Activated naive CD8-positive, alpha-beta T cell treated with anti-CD3 and anti-CD28 coated beads, Interleukin-2, amount 10 ng/mL, durations not matched to agents 7 days and 5 days (primary cell): ENCODE results near the gene DNMT1. TPM values are rescaled to one million over a fixed set of nuclear protein-coding genes. Genes with fewer than 3 reads are reported as not detected.
"Not testable (repeated sequence)": the region's sequence is repeated elsewhere in the genome, so short reads cannot be mapped to it uniquely, and the experiment has no call there.

Experiments
- ATAC-seq: fragments of 150-1000 bp; cut with Tn5 transposase; one replicate; pipeline ENCODE4 v1.10.0; 2021; ENCODE audit warnings: low read depth, moderate library complexity
- POLR2A ChIA-PET: fragments of 350-600 bp; sonication (Branson Sonifier 250); formaldehyde crosslinking; loops from one replicate; lab custom pipeline; 2021; ENCODE audit warnings: antibody characterized with exemption; lab: Charles Lee
- DNase-seq: peaks from one replicate; pipeline ENCODE4 v3.0.0; 2021
- H3K27ac Mint-ChIP-seq: one replicate; pipeline ENCODE4 v1.8.0; 2022; ENCODE audit warnings: mild to moderate bottlenecking, mixed read lengths
- H3K27me3 Mint-ChIP-seq: one replicate; pipeline ENCODE4 v1.8.0; 2022; ENCODE audit warnings: mild to moderate bottlenecking, moderate library complexity, mixed read lengths
- H3K36me3 Mint-ChIP-seq: one replicate; pipeline ENCODE4 v1.8.0; 2021; ENCODE audit warnings: mild to moderate bottlenecking, mixed read lengths
- H3K4me1 Mint-ChIP-seq: one replicate; pipeline ENCODE4 v1.8.0; 2021; ENCODE audit warnings: mixed read lengths
- H3K4me3 Mint-ChIP-seq: one replicate; pipeline ENCODE4 v1.8.0; 2022; ENCODE audit warnings: mild to moderate bottlenecking, moderate library complexity, mixed read lengths
- H3K9me3 Mint-ChIP-seq: one replicate; pipeline ENCODE4 v1.8.0; 2021; ENCODE audit warnings: mixed read lengths
- total RNA-seq, 2 experiments: library from RNA; stranded (reverse); gene quantifications; one replicate each; pipeline ENCODE4 v1.2.3, GENCODE V29; 2021

DNMT1 gene
- total RNA-seq, 2 experiments from 2014 or later, result 347 to 384 TPM

DNA sequence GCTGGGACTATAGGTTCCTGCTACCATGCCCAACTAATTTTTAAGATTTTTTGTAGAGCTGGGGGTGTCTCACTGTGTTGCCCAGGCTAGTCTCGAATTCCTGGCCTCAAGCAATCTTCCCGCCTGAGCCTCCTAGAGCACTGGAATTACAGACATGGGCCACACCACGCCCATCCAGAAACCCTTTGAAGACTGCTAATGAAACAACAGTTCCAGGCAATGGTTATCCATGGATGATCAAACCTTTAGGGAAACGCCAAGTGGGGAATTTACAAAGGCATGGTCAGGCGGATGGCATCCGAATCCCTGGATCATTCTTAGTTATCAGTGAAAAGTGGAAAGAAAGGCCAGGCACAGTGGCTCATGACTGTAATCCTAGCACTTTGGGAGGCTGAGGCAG is 16.9 kb upstream of the DNMT1 start:
- peaks cover 5% of the 10 kb centered on the region for H3K9me3 Mint-ChIP-seq
- POLR2A ChIA-PET, result interaction anchor here (0.6 kb wide), 1 partner anchor 120 kb away, joined by 3 read pairs; no protein-coding TSS in a partner anchor
- ATAC-seq, result no peak
- peaks cover 2% of the 10 kb centered on the region for H3K36me3 Mint-ChIP-seq
- peaks cover 5% of the 10 kb centered on the region for H3K4me1 Mint-ChIP-seq
- H3K27ac Mint-ChIP-seq, result no peak overlapping the region
- H3K27me3 Mint-ChIP-seq, result no peaks in the 10 kb centered on the region
- no peak for DNase-seq
- no peak overlapping the region for H3K4me3 Mint-ChIP-seq

DNA sequence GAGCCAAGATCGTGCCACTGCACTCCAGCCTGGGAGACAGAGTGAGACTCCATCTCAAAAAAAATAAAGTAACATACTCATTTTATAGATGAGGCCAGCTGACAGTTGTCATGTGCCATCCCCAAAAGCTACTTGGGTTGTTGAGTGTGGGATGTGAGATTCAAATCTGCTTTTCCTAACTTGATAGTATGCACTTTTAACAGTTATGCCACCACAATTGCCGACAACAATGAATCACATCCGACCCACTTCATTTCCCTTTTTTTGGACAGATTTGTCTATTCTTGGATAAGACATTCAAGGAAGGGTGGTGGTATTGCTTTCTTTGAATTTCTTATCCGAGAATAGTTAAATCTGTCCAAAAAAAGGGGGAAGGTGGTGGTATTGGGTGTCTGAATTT is 16.3 kb upstream of the DNMT1 start:
- Mint-ChIP-seq H3K4me3 (no peak overlapping the region), H3K27ac (no peak overlapping the region), H3K27me3 (no peaks in the 10 kb centered on the region), H3K36me3 (peaks cover 2% of the 10 kb centered on the region), H3K4me1 (peaks cover 5% of the 10 kb centered on the region), H3K9me3 (peaks cover 5% of the 10 kb centered on the region)
- ATAC-seq, result no peak
- no peak for DNase-seq
- POLR2A ChIA-PET, result interaction anchor here (0.6 kb wide), 1 partner anchor 628 kb away, joined by 4 read pairs; no protein-coding TSS in a partner anchor

DNA sequence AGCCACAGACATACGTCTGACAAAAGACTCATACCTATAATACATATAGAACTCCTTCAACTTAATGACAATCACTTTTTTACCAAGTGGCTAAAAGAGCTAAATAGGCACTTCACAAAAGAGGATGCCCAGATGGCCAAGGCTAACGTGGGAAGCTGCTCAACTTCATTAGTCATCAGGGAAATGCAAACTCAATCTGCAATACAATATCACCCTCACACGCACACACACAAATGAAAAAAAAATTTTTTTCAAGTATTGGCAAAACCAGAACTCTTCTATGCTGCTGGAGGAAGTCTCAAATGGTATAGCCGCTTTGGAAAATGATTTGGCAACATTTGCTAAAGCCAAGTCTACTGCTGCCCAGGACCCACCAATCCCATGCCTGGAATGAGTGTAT is 14.6 kb upstream of the DNMT1 start:
- Mint-ChIP-seq H3K4me3 (no peak overlapping the region), H3K9me3 (peaks cover 5% of the 10 kb centered on the region), H3K27me3 (no peaks in the 10 kb centered on the region), H3K36me3 (peaks cover 2% of the 10 kb centered on the region), H3K27ac (no peak overlapping the region), H3K4me1 (peaks cover 5% of the 10 kb centered on the region)
- POLR2A ChIA-PET, result interaction anchor here (0.6 kb wide), 1 partner anchor 584 kb away, joined by 4 read pairs; no protein-coding TSS in a partner anchor
- no peak for DNase-seq
- no peak for ATAC-seq

DNA sequence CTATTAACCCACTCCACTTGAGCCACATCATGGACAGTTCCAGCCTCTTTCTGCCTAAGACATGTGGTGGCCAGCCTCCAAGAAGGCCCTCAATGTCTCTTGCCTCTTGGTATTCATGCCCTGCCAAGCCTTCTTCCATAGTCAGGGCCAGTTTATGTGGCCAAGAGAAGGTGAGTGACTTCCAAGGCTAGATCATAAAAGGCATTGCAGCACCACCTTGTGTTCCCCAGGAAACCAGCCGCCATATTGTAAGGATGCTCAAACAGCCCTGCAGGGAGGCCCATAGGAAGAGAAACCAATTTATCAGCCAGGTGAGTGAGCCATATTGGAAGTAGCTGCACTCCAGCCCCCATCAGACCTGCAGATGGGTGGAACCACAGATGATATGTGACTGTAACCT is 12.3 kb upstream of the DNMT1 start:
- Mint-ChIP-seq H3K27me3 (no peaks in the 10 kb centered on the region), H3K9me3 (peaks cover 5% of the 10 kb centered on the region), H3K4me3 (no peak overlapping the region), H3K36me3 (peaks cover 2% of the 10 kb centered on the region), H3K27ac (no peak overlapping the region), H3K4me1 (peaks cover 5% of the 10 kb centered on the region)
- no peak for DNase-seq
- POLR2A ChIA-PET, result interaction anchor here (1.4 kb wide), 1 partner anchor 28 kb away, joined by 4 read pairs; no protein-coding TSS in a partner anchor
- no peak for ATAC-seq

DNA sequence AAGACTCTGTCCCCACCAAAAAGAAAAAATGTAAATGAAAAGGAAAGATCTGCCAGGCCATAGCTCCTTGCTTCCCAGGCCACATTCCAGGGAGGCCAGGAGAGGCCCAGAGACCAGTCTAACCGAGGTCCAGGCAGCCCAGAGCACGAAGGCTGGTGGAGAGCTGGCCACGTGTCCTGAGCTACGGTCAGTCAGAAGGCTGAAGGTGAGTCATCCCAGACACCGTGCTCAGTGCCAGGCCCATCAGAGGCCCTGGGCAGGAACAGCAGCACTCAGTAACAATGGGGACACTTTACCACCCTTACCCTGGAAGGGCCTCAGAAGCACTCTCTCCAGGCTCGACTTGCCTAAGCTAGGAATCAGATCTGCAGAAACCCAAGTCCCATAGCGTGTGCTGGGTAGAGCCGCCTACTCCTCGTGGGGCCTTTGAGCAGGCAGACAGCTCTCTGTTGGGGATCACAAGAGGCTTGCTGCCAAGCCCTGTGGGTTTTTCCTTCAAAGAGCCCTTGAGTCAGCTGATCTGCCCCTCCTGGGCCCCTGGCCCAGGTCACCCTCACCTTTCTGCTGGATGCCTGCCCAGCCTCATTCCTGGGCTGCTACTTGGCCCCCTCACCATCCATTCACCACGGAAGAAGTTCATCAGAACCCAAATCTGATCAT is 11.6 kb upstream of the DNMT1 start:
- ATAC-seq, result no peak
- peaks cover 2% of the 10 kb centered on the region for H3K36me3 Mint-ChIP-seq
- no peak overlapping the region for H3K4me3 Mint-ChIP-seq
- peaks cover 5% of the 10 kb centered on the region for H3K9me3 Mint-ChIP-seq
- H3K4me1 Mint-ChIP-seq, result peaks cover 5% of the 10 kb centered on the region
- POLR2A ChIA-PET, result interaction anchor here (0.6 to 1.4 kb wide), 3 partner anchors 29 to 110 kb away, joined by 3 to 4 read pairs (median 4); no protein-coding TSS in a partner anchor
- H3K27me3 Mint-ChIP-seq, result no peaks in the 10 kb centered on the region
- H3K27ac Mint-ChIP-seq, result no peak overlapping the region
- DNase-seq, result no peak

DNA sequence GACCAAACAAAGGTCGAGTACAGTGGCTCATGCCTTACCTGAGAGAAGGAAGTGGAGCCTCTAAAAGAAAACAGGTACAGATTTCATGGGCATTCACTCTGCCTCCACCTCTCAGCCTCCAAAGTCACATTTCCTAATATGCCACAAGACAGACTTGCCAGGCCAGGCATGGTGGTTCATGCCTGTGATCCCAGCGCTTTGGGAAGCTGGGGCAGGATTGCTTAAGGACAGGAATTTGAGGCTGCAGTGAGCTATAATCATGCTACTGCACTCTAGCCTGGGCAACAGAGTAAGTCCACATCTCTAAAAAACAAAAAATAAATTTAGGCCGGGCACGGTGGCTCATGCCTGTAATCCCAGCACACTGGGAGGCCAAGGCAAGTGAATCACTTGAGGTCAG is 10.9 kb upstream of the DNMT1 start:
- POLR2A ChIA-PET, result interaction anchor here (0.6 to 1.2 kb wide), 2 partner anchors 31 to 109 kb away, joined by 3 to 4 read pairs; no protein-coding TSS in a partner anchor
- Mint-ChIP-seq H3K27me3 (no peaks in the 10 kb centered on the region), H3K4me3 (no peak overlapping the region), H3K36me3 (peaks cover 2% of the 10 kb centered on the region), H3K9me3 (peaks cover 5% of the 10 kb centered on the region), H3K4me1 (peaks cover 5% of the 10 kb centered on the region), H3K27ac (no peak overlapping the region)
- no peak for DNase-seq
- no peak for ATAC-seq

DNA sequence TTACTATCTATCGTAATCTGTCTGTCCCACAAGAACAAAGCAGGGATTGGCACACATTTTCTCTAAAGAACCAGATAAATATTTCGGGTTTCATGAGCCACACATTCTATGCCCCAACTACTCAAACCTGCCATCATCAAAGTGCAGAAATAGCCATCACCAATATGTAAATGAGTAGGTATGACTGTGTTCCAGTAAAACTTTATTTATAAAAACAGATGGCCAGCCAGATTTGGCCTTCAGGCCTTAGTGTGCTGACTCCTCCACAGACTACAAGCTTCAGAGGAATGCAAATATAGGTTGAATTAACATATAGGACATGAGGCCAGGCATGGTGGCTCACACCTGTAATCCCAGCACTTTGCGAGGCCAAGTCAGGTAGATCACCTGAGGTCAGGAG is 8.9 kb upstream of the DNMT1 start:
- H3K36me3 Mint-ChIP-seq, result peaks cover 2% of the 10 kb centered on the region
- H3K9me3 Mint-ChIP-seq, result peaks cover 5% of the 10 kb centered on the region
- H3K4me1 Mint-ChIP-seq, result peaks cover 13% of the 10 kb centered on the region
- no peak overlapping the region for H3K27ac Mint-ChIP-seq
- no peak for DNase-seq
- POLR2A ChIA-PET, result no interaction called here
- H3K27me3 Mint-ChIP-seq, result no peaks in the 10 kb centered on the region
- no peak overlapping the region for H3K4me3 Mint-ChIP-seq
- no peak for ATAC-seq

DNA sequence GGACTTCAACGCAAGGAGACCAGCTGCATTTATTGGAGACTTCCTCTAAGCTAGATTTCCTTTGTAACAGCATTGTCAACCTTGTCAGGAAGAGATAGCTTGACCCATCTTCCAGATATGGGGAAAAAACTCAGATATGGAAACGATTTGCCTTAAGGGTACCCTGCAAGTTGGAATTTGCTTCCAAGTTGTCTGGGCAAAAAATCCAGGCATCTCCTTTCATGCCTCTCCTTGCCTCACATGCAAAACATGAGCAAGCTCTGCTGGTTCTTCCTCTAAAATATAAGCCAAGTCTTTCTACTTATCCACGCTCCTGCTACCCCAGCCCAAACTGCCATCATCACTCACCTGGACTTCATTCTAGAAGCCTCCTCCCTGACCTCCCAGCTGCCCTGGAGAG is 6.4 kb upstream of the DNMT1 start:
- H3K9me3 Mint-ChIP-seq, result no peaks in the 10 kb centered on the region

DNA sequence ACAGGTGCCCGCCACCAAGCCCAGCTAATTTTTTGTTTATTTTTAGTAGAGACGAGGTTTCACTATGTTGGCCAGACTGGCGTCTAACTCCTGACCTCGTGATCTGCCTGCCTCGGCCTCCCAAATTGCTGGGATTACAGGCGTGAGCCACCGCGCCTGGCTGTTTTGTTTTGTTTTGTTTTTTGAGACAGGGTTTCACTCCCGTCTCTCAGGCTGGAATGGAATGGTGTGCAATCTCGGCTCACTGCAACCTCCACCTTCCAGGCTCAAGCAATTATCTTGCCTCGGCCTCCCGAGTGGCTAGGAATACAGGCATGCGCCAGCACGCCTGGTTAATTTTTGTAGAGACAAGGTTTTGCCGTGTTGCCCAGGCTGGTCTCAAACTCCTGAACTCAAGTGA is 5.3 kb upstream of the DNMT1 start:
- not testable (repeated sequence) for DNase-seq, ATAC-seq, H3K27ac Mint-ChIP-seq, H3K36me3 Mint-ChIP-seq, H3K27me3 Mint-ChIP-seq, H3K4me3 Mint-ChIP-seq, H3K9me3 Mint-ChIP-seq
- POLR2A ChIA-PET, result interaction anchor here (1.0 kb wide), 1 partner anchor 94 kb away, joined by 6 read pairs; the partner anchor contains the start of gene PPAN
- peaks cover 15% of the 10 kb centered on the region for H3K4me1 Mint-ChIP-seq

More for the DNA sequence above, 6.4 kb upstream of the DNMT1 start:
- no peak for ATAC-seq
- H3K27me3 Mint-ChIP-seq, result no peaks in the 10 kb centered on the region
- peaks cover 10% of the 10 kb centered on the region for H3K4me1 Mint-ChIP-seq
- no peak overlapping the region for H3K27ac Mint-ChIP-seq
- no peak overlapping the region for H3K4me3 Mint-ChIP-seq
- H3K36me3 Mint-ChIP-seq, result no peaks in the 10 kb centered on the region
- DNase-seq, result no peak
- POLR2A ChIA-PET, result interaction anchor here (1.4 kb wide), 1 partner anchor 35 kb away, joined by 4 read pairs; no protein-coding TSS in a partner anchor

DNA sequence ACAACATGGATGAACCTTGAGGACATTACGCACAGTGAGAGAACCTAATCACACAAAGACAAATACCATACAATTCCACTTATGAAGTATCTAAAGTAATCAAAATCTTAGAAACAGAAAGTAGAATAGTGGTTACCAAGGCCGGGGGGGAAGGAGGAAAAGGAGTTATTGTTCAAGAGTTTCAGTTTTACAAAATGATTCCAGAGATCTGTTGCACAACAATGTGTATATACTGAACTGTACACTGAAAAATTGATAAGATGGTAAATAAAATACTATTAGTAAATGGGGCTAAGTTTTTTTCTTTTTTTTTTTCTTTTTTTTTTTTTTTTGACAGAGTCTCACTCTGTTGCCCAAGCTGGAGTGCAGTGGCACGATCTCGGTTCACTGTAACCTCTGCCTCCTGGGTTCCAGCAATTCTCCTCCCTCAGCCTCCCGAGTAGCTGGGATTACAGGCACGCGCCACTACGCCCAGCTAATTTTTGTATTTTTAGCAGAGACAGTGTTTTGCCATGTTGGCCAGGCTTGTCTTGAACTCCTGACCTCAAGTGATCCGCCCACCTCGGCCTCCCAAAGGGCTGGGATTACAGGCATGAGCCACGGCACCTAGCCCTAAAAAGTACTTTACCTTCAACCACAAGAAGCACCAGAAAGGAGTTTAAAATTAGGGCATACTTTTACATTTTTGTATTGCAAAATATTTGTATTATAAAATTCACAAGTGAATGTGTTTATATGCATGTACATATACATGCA is 4.3 kb upstream of the DNMT1 start:
- H3K36me3 Mint-ChIP-seq, H3K27me3 Mint-ChIP-seq, H3K9me3 Mint-ChIP-seq, DNase-seq, ATAC-seq: not testable (repeated sequence)
- POLR2A ChIA-PET, result interaction anchor here (0.6 to 1.0 kb wide), 4 partner anchors 15 to 134 kb away, joined by 3 to 6 read pairs (median 3); partner anchors contain the start of genes PPAN and RAVER1
- Mint-ChIP-seq H3K27ac (peak overlapping the region; percentile 76), H3K4me1 (peaks cover 15% of the 10 kb centered on the region), H3K4me3 (peak overlapping the region; percentile 74)

DNA sequence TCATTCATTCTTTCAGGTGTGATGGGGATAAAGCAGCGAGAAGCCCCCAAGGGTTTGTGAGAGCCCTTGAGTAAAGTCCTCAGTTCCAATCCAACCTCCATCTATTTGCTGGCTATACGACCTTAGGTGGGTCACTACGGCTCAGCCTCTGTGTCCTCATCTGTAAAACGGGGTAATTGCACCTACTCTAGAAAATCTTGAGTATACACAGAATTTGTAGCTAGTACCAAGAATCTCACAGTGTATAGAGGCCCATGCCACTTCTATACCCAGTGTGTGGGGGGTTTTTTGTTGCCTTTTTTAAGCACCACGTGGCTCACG is 406 bp upstream of the DNMT1 start:
- DNase-seq (no peak), ATAC-seq (peak; percentile 28)
- POLR2A ChIA-PET, result interaction anchor here (0.6 to 2.3 kb wide), 10 partner anchors 17 to 309 kb away, joined by 3 to 11 read pairs (median 5); partner anchors contain the start of genes MRPL4 and P2RY11
- Mint-ChIP-seq H3K27me3 (no peaks in the 10 kb centered on the region), H3K4me1 (peaks cover 28% of the 10 kb centered on the region), H3K27ac (peak overlapping the region; percentile 94), H3K9me3 (no peaks in the 10 kb centered on the region), H3K4me3 (peak overlapping the region; percentile 95), H3K36me3 (peaks cover 10% of the 10 kb centered on the region)

DNA sequence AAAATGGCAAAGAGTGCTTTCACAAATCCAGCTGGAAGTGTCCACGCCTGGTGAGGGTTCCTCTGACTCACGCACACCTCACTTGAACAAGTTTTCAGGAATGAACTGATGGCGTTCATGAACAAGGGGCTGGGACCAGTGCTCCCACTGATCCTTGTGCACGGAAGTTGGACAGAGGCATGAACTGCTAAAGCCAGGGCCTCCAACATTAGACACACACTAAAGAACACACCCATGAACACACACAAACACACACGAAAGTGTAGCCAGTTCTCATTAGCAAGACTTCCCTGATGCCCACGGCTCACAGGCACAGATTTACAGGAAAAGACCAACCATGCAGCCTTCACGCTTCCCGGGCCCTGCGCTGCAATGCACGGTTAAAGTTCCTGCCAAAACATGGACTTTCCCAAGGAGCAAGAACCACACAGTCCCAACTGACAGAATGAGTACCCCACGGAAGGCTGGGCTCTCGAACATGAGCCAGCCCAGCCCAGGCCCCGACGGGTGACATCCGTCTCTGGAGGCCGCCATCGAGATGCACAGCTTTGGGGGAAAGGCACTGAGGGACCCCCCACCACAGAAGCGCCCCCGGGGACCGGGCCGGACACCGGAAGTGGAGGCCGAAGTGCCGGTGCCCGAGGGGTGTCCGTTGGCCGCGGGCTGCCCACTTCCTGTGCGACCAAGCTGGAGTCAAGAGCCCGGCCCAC is 808 bp downstream of the DNMT1 start:
- DNase-seq (no peak), ATAC-seq (no peak)
- Mint-ChIP-seq H3K27ac (peak overlapping the region; percentile 94), H3K4me1 (peaks cover 29% of the 10 kb centered on the region), H3K9me3 (no peaks in the 10 kb centered on the region), H3K27me3 (no peaks in the 10 kb centered on the region), H3K4me3 (peak overlapping the region; percentile 95), H3K36me3 (peaks cover 17% of the 10 kb centered on the region)
- POLR2A ChIA-PET, result interaction anchor here (0.6 to 2.3 kb wide), 13 partner anchors 9 to 189 kb away, joined by 3 to 11 read pairs (median 5); partner anchors contain the start of genes MRPL4, P2RY11, PPAN and S1PR2

DNA sequence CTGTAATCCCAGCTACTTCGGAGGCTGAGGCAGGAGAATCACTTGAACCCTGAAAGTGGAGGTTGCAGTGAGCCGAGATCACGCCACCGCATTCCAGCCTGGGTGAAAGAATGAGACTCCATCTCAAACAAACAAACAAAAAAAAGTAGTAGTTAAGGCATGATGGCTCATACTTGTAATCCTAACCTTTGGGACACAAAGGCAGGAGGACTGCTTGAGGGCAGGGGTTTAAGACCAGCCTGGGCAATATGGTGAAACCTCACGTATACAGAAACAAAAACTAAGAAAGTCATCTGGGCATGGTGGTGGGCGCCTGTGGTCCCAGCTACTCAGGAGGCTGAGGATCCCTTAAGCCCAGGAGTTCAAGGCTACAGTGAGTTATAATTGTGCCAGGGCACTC is 1.8 kb downstream of the DNMT1 start:
- H3K27ac Mint-ChIP-seq, result peak overlapping the region; percentile 38
- ATAC-seq, result no peak
- peak overlapping the region; percentile 95 for H3K4me3 Mint-ChIP-seq
- H3K4me1 Mint-ChIP-seq, result peaks cover 30% of the 10 kb centered on the region
- no peaks in the 10 kb centered on the region for H3K27me3 Mint-ChIP-seq
- no peak for DNase-seq
- no peaks in the 10 kb centered on the region for H3K9me3 Mint-ChIP-seq
- H3K36me3 Mint-ChIP-seq, result peaks cover 20% of the 10 kb centered on the region
- POLR2A ChIA-PET, result interaction anchor here (1.0 to 2.3 kb wide), 2 partner anchors 8 to 58 kb away, joined by 3 to 11 read pairs; partner anchors contain the start of gene MRPL4
